HCT116 (cell line): ENCODE results near the gene COL18A1. TPM values are rescaled to one million over a fixed set of nuclear protein-coding genes. Genes with fewer than 3 reads are reported as not detected.

Source experiments
- ATAC-seq: fragments of 200-7000 bp; cut with Tn5 transposase; 2 replicates; pipeline ENCODE4 v1.9.1; 2020; ENCODE audit warnings: mild to moderate bottlenecking, moderate library complexity
- BruUV-seq: library from RNA; stranded (reverse); fragments of 400-500 nt; replicated peaks from 2 replicates; lab custom pipeline; 2021; lab: Mats Ljungman, UMichigan
- CTCF ChIA-PET: fragments of 300-600 bp; sonication (Branson Sonifier 250); formaldehyde crosslinking; loops from one replicate; lab custom pipeline; 2021; ENCODE audit warnings: antibody characterized with exemption; lab: Charles Lee
- POLR2A ChIA-PET: fragments of 300-600, 350-600 bp; sonication (Branson Sonifier 250); formaldehyde crosslinking; loops from one replicate; lab custom pipeline; 2021; ENCODE audit warnings: antibody characterized with exemption; lab: Charles Lee
- RAD21 ChIA-PET, 2 experiments: fragments of 300-600 bp; sonication (Branson Sonifier 250); formaldehyde crosslinking; loops; one replicate each; lab custom pipeline; 2023; ENCODE audit warnings: low total read pairs in 2 of 2; ENCODE audit not compliant: uncharacterized antibody in 2 of 2, unreplicated experiment in 2 of 2, low non-redundant PET in 1 of 2; lab: Charles Lee
- DNase-seq: peaks from one replicate; pipeline ENCODE4 v3.0.0-alpha.2; 2010; ENCODE audit warnings: low read depth, low spot score
- H2AFZ ChIP-seq: fragments of 200-600 bp; shearing (Covaris generic), sonication (generic); 2 replicates; pipeline ENCODE4 v1.6.1; 2017; ENCODE audit warnings: low read depth, mixed run types, mixed read lengths, antibody characterized with exemption, low read length; ENCODE audit not compliant: poor library complexity, severe bottlenecking
- H3K27ac ChIP-seq: 2 replicates; pipeline ENCODE4 v1.5.1; 2012; ENCODE audit warnings: low read depth, low read length
- H3K27me3 ChIP-seq: fragments of 200-600 bp; sonication (generic); 2 replicates; pipeline ENCODE4 v1.6.1; 2016; ENCODE audit warnings: mixed run types, low read length, mixed read lengths; ENCODE audit not compliant: insufficient read depth
- H3K36me3 ChIP-seq, 2 experiments: fragments of 200-500 bp in 1 of 2; fragments of 200-600 bp in 1 of 2; sonication (Bioruptor generic) in 1 of 2; sonication (generic) in 1 of 2; 2 replicates each; pipeline versions ENCODE4 v1.5.1 to v1.6.1; 2014 to 2016; ENCODE audit warnings: low read length in 2 of 2, inconsistent platforms in 1 of 2, mixed read lengths in 1 of 2, mixed run types in 1 of 2; ENCODE audit not compliant: insufficient read depth in 2 of 2, control insufficient read depth in 1 of 2
- H3K4me1 ChIP-seq, 2 experiments: fragments of 200-600 bp in 1 of 2; sonication (generic) in 1 of 2; 2 replicates each; pipeline versions ENCODE4 v1.5.1 to v1.6.1; 2012 to 2017; ENCODE audit warnings: low read length in 2 of 2, inconsistent platforms in 1 of 2, mild to moderate bottlenecking in 1 of 2, mixed read lengths in 1 of 2, mixed run types in 1 of 2, moderate library complexity in 1 of 2; ENCODE audit not compliant: insufficient read depth in 2 of 2, control insufficient read depth in 1 of 2
- H3K4me2 ChIP-seq: fragments of 200-600 bp; sonication (generic); 2 replicates; pipeline ENCODE4 v1.6.1; 2017; ENCODE audit warnings: mixed run types, low read length, mixed read lengths
- H3K4me3 ChIP-seq, 2 experiments: fragments of 200-600 bp in 1 of 2; sonication (generic) in 1 of 2; replicated peaks in 1 of 2; 2 replicates each; pipeline ENCODE4 v1.5.1; 2011 to 2016; ENCODE audit warnings: low read length in 2 of 2, control low read depth in 1 of 2, low read depth in 1 of 2, mild to moderate bottlenecking in 1 of 2, mixed read lengths in 1 of 2, mixed run types in 1 of 2
- H3K79me2 ChIP-seq: fragments of 200-600 bp; sonication (generic); 2 replicates; pipeline ENCODE4 v1.6.1; 2017; ENCODE audit warnings: mild to moderate bottlenecking, mixed run types, low read length, moderate library complexity, mixed read lengths; ENCODE audit not compliant: insufficient read depth
- H3K9ac ChIP-seq: fragments of 200-600 bp; sonication (generic); 2 replicates; pipeline ENCODE4 v1.6.1; 2016; ENCODE audit warnings: low read length, mixed read lengths
- H3K9me2 ChIP-seq: fragments of 200-600 bp; sonication (generic), shearing (Covaris generic); 2 replicates; pipeline ENCODE4 v1.6.1; 2017; ENCODE audit warnings: mixed run types, mild to moderate bottlenecking, moderate library complexity; ENCODE audit not compliant: insufficient read depth
- H3K9me3 ChIP-seq, 2 experiments: fragments of 200-500 bp in 1 of 2; fragments of 200-600 bp in 1 of 2; sonication (Bioruptor generic) in 1 of 2; sonication (generic) in 1 of 2; 2 replicates each; pipeline ENCODE4 v1.6.1; 2014 to 2017; ENCODE audit warnings: low read length in 2 of 2, mixed read lengths in 2 of 2, inconsistent platforms in 1 of 2, low read depth in 1 of 2, mild to moderate bottlenecking in 1 of 2, mixed run types in 1 of 2, moderate library complexity in 1 of 2; ENCODE audit not compliant: control insufficient read depth in 1 of 2, insufficient read depth in 1 of 2
- H4K20me1 ChIP-seq: fragments of 200-600 bp; sonication (generic), shearing (Covaris generic); 2 replicates; pipeline ENCODE4 v1.6.1; 2017; ENCODE audit warnings: mixed run types, mild to moderate bottlenecking, moderate library complexity; ENCODE audit not compliant: insufficient read depth
- CEBPB ChIP-seq: IDR thresholded peaks from 2 replicates; pipeline ENCODE4 v1.6.1; 2012; ENCODE audit warnings: low read depth
- EGR1 ChIP-seq: IDR thresholded peaks from 2 replicates; pipeline ENCODE4 v1.6.1; 2012; ENCODE audit warnings: low read depth
- FOSL1 ChIP-seq: IDR thresholded peaks from 2 replicates; pipeline ENCODE4 v1.6.1; 2012; ENCODE audit warnings: low read depth
- JUND ChIP-seq: IDR thresholded peaks from 2 replicates; pipeline ENCODE4 v1.6.1; 2012
- RAD21 ChIP-seq: IDR thresholded peaks from 2 replicates; pipeline ENCODE4 v1.6.1; 2012; ENCODE audit warnings: low read depth, mild to moderate bottlenecking
- SIN3A ChIP-seq: IDR thresholded peaks from 2 replicates; pipeline ENCODE4 v1.6.1; 2012; ENCODE audit warnings: low read depth
- YY1 ChIP-seq: IDR thresholded peaks from 2 replicates; pipeline ENCODE4 v1.6.1; 2011; ENCODE audit warnings: low read length, low read depth, moderate library complexity, mild to moderate bottlenecking; ENCODE audit not compliant: insufficient replicate concordance; ENCODE audit errors: extremely low read depth
- ZNF274 ChIP-seq: fragments of 200-500 bp; sonication (Bioruptor generic); IDR thresholded peaks from 2 replicates; pipeline ENCODE4 v1.6.1; 2014; ENCODE audit warnings: mild to moderate bottlenecking, low read depth, low read length, inconsistent platforms
- intact Hi-C: fragments of 100-400 bp; cut with micrococcal nuclease; formaldehyde crosslinking; loops from 2 replicates; pipeline ENCODE4 v1.10.0; 2022
- total RNA-seq: library from RNA; stranded (reverse); gene quantifications from one replicate; pipeline ENCODE4 v1.2.1, GENCODE V29; 2021; ENCODE audit not compliant: unreplicated experiment
- TF ChIP-seq, protein P1 (sequence below), 3 experiments: fragments of 200-600 bp in 1 of 3; sonication (generic) in 1 of 3; IDR thresholded peaks in 2 of 3; conservative IDR thresholded peaks in 1 of 3; 2 replicates each; pipeline ENCODE4 v1.5.1; 2012 to 2017; ENCODE audit warnings: low read depth in 2 of 3, low read length in 2 of 3, antibody characterized with exemption in 1 of 3, borderline replicate concordance in 1 of 3, control low read depth in 1 of 3, mild to moderate bottlenecking in 1 of 3, mixed read lengths in 1 of 3, mixed run types in 1 of 3, moderate library complexity in 1 of 3; ENCODE audit not compliant: insufficient read depth in 1 of 3
- TF ChIP-seq, protein P2 (sequence below): IDR thresholded peaks from 2 replicates; pipeline ENCODE4 v1.6.1; 2011; ENCODE audit warnings: mild to moderate bottlenecking, low read length, moderate library complexity; ENCODE audit not compliant: insufficient replicate concordance; ENCODE audit errors: extremely low read depth
- TF ChIP-seq, protein P3 (sequence below): IDR thresholded peaks from 2 replicates; pipeline ENCODE4 v1.6.1; 2012; ENCODE audit warnings: low read depth

The COL18A1 gene
- total RNA-seq, 1 experiment from 2014 or later: 59.5 TPM

DNA sequence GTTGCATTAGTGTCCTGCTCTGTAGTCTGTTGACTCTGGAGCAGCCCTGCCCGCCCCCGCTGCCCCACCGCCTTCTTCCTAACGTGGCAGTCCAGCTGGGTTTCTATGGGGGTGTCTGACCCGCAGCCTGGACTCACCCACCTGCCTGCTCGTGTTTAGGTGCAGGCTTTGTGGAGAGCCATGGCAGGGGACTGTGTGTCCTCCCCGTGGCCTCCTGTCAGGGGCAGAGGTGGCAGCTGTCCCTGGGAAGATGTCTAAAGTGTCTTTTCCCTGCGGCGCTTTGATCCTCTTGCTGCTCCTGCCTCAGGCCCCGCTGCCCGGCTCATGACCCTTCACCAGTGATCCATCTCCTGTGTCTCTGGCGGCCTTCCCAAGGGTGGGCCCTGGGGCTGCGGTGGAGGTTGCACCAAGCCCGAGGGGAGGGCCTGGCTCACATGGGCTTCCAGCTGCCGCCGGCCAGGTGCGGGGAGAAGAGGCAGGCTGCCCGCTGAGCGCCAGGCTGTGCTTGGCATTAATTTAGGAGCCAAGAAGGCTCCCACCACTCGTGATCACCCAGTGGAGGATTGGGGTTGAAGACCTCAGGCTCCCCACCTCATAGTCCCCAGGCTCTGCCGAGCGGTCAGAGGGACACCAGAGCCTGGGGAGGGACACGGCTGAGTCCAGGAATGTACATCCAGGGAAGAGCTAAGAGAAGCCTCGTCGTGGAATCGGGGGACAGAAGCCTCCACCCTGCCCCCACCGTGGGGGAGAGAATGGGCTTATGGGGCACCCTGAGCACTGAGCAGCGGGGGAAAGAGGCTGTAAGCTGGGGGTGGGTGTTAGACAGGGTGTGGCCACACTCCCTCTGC is 44.1 kb downstream of the COL18A1 start:
- H3K4me2 ChIP-seq: no peak overlapping the region
- H3K9ac ChIP-seq: no peak overlapping the region
- H3K27ac ChIP-seq: no peak overlapping the region; the same call in 1 of the 2 replicates
- no peak for TF ChIP-seq RAD21
- TF ChIP-seq ZNF274: no peak
- TF ChIP-seq SIN3A: no peak
- TF ChIP-seq, protein P1, sequence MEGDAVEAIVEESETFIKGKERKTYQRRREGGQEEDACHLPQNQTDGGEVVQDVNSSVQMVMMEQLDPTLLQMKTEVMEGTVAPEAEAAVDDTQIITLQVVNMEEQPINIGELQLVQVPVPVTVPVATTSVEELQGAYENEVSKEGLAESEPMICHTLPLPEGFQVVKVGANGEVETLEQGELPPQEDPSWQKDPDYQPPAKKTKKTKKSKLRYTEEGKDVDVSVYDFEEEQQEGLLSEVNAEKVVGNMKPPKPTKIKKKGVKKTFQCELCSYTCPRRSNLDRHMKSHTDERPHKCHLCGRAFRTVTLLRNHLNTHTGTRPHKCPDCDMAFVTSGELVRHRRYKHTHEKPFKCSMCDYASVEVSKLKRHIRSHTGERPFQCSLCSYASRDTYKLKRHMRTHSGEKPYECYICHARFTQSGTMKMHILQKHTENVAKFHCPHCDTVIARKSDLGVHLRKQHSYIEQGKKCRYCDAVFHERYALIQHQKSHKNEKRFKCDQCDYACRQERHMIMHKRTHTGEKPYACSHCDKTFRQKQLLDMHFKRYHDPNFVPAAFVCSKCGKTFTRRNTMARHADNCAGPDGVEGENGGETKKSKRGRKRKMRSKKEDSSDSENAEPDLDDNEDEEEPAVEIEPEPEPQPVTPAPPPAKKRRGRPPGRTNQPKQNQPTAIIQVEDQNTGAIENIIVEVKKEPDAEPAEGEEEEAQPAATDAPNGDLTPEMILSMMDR (IDR thresholded peaks at IDR 0.05 in 2 of 3, conservative IDR thresholded peaks at IDR 0.05 in 1 of 3; ENCODE audit: borderline replicate concordance in 1 of 3, insufficient read depth in 1 of 3, low read depth in 2 of 3, low read length in 2 of 3): no peak
- TF ChIP-seq FOSL1: no peak
- TF ChIP-seq, protein P2, sequence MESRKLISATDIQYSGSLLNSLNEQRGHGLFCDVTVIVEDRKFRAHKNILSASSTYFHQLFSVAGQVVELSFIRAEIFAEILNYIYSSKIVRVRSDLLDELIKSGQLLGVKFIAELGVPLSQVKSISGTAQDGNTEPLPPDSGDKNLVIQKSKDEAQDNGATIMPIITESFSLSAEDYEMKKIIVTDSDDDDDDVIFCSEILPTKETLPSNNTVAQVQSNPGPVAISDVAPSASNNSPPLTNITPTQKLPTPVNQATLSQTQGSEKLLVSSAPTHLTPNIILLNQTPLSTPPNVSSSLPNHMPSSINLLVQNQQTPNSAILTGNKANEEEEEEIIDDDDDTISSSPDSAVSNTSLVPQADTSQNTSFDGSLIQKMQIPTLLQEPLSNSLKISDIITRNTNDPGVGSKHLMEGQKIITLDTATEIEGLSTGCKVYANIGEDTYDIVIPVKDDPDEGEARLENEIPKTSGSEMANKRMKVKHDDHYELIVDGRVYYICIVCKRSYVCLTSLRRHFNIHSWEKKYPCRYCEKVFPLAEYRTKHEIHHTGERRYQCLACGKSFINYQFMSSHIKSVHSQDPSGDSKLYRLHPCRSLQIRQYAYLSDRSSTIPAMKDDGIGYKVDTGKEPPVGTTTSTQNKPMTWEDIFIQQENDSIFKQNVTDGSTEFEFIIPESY: no peak
- no peak for TF ChIP-seq EGR1
- TF ChIP-seq JUND: no peak
- TF ChIP-seq YY1: no peak
- TF ChIP-seq, protein P3, sequence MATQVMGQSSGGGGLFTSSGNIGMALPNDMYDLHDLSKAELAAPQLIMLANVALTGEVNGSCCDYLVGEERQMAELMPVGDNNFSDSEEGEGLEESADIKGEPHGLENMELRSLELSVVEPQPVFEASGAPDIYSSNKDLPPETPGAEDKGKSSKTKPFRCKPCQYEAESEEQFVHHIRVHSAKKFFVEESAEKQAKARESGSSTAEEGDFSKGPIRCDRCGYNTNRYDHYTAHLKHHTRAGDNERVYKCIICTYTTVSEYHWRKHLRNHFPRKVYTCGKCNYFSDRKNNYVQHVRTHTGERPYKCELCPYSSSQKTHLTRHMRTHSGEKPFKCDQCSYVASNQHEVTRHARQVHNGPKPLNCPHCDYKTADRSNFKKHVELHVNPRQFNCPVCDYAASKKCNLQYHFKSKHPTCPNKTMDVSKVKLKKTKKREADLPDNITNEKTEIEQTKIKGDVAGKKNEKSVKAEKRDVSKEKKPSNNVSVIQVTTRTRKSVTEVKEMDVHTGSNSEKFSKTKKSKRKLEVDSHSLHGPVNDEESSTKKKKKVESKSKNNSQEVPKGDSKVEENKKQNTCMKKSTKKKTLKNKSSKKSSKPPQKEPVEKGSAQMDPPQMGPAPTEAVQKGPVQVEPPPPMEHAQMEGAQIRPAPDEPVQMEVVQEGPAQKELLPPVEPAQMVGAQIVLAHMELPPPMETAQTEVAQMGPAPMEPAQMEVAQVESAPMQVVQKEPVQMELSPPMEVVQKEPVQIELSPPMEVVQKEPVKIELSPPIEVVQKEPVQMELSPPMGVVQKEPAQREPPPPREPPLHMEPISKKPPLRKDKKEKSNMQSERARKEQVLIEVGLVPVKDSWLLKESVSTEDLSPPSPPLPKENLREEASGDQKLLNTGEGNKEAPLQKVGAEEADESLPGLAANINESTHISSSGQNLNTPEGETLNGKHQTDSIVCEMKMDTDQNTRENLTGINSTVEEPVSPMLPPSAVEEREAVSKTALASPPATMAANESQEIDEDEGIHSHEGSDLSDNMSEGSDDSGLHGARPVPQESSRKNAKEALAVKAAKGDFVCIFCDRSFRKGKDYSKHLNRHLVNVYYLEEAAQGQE: no peak
- no peak for TF ChIP-seq CEBPB
- ChIA-PET RAD21 (no interaction called here), POLR2A (no interaction called here), CTCF (no interaction called here)
- peaks cover 0 to 7% of the 10 kb centered on the region in 2 experiments; a peak in 1 of 4 replicates for H3K4me1 ChIP-seq
- no peak overlapping the region for H3K4me3 ChIP-seq
- DNase-seq (no peak), ATAC-seq (no peak)
- H3K36me3 ChIP-seq: peaks cover 0 to 4% of the 10 kb centered on the region in 2 experiments; a peak in 1 of 4 replicates
- H3K79me2 ChIP-seq: peaks cover 37% of the 10 kb centered on the region; the same call in 1 of the 2 replicates
- H3K9me2 ChIP-seq: no peaks in the 10 kb centered on the region
- H2AFZ ChIP-seq: no peak overlapping the region
- intact Hi-C loops: no loop called here
- BruUV-seq: no TSS peak
- H4K20me1 ChIP-seq: no peaks in the 10 kb centered on the region
- H3K27me3 ChIP-seq: no peaks in the 10 kb centered on the region
- H3K9me3 ChIP-seq: peaks cover 13 to 14% of the 10 kb centered on the region in 2 experiments; a peak in 3 of 4 replicates
